Gastrocnemius medialis (tissue), 4 donors: Measurements from ENCODE around the gene CFAP100. TPM values are rescaled to one million over a fixed set of nuclear protein-coding genes. Genes with fewer than 3 reads are reported as not detected.

Source experiments
- ATAC-seq, 2 donors: fragments of 150-250 bp; one replicate each; pipeline ENCODE4 v1.9.1; 2016
- DNase-seq, 2 donors: peaks; one replicate each; pipeline ENCODE4 v3.0.0-alpha.2; 2019
- H3K27ac ChIP-seq, 4 donors: fragments of 200-600 bp; sonication (generic); 1 replicate in 1 of 4; 2 replicates in 3 of 4; pipeline ENCODE4 v1.5.1; 2016 to 2018; ENCODE audit warnings: mild to moderate bottlenecking in 2 of 4, moderate library complexity in 1 of 4
- H3K27me3 ChIP-seq, 3 donors: fragments of 200-600 bp; sonication (generic) in 2 of 3; 1 replicate in 1 of 3; 2 replicates in 2 of 3; pipeline versions ENCODE4 v1.5.1 to v1.6.0; 2016 to 2019; ENCODE audit warnings: mild to moderate bottlenecking in 1 of 3, moderate library complexity in 1 of 3
- H3K36me3 ChIP-seq, 2 donors: fragments of 200-600 bp; sonication (generic) in 1 of 2; one replicate each; pipeline ENCODE4 v1.5.1; 2017 to 2018
- H3K4me1 ChIP-seq, 2 donors: fragments of 200-600 bp; sonication (generic) in 1 of 2; one replicate each; pipeline ENCODE4 v1.5.1; 2016 to 2017; ENCODE audit warnings: mild to moderate bottlenecking in 2 of 2
- H3K4me3 ChIP-seq, 4 donors: fragments of 200-600 bp; sonication (generic) in 3 of 4; 1 replicate in 1 of 4; 2 replicates in 3 of 4; pipeline ENCODE4 v1.5.1; 2016 to 2019; ENCODE audit warnings: mild to moderate bottlenecking in 2 of 4
- H3K9me3 ChIP-seq, 3 donors: fragments of 200-600 bp; sonication (generic) in 2 of 3; 1 replicate in 1 of 3; 2 replicates in 2 of 3; pipeline ENCODE4 v1.5.1; 2016 to 2019
- POLR2A ChIP-seq, 2 donors: fragments of 450-650 bp; IDR thresholded peaks; one replicate each; pipeline ENCODE4 v1.6.1; 2017; ENCODE audit warnings: antibody characterized with exemption in 2 of 2, mild to moderate bottlenecking in 2 of 2, moderate library complexity in 2 of 2
- in situ Hi-C, 4 donors: fragments of 200-750 bp; cut with MboI; loops; one replicate each; pipeline versions ENCODE4 v1.15.0 to v1.8.0; 2017; ENCODE audit warnings: low sequenced_read_pairs in 4 of 4
- intact Hi-C: fragments of 100-400 bp; cut with DNase I; formaldehyde crosslinking; loops from one replicate; pipeline ENCODE4 v1.15.1; 2023; ENCODE audit warnings: low total_unique reads
- total RNA-seq, 4 donors: library from RNA; depleted of rRNA; stranded (reverse); fragments of >200 nt; gene quantifications; one replicate each; pipeline versions ENCODE4 v1.1.0 to v1.2.3, GENCODE V29; 2016
- TF ChIP-seq, protein P1 (sequence below), 5 experiments: fragments of 450-650 bp in 3 of 5; fragments of 200-600 bp in 2 of 5; sonication (generic) in 2 of 5; IDR thresholded peaks in 4 of 5; conservative IDR thresholded peaks in 1 of 5; 1 replicate in 4 of 5; 2 replicates in 1 of 5; pipeline ENCODE4 v1.5.1; 2016 to 2019; ENCODE audit warnings: antibody characterized with exemption in 5 of 5, mild to moderate bottlenecking in 3 of 5, moderate library complexity in 3 of 5

The CFAP100 gene
- total RNA-seq, 4 donors from 2014 or later, result not detected

DNA sequence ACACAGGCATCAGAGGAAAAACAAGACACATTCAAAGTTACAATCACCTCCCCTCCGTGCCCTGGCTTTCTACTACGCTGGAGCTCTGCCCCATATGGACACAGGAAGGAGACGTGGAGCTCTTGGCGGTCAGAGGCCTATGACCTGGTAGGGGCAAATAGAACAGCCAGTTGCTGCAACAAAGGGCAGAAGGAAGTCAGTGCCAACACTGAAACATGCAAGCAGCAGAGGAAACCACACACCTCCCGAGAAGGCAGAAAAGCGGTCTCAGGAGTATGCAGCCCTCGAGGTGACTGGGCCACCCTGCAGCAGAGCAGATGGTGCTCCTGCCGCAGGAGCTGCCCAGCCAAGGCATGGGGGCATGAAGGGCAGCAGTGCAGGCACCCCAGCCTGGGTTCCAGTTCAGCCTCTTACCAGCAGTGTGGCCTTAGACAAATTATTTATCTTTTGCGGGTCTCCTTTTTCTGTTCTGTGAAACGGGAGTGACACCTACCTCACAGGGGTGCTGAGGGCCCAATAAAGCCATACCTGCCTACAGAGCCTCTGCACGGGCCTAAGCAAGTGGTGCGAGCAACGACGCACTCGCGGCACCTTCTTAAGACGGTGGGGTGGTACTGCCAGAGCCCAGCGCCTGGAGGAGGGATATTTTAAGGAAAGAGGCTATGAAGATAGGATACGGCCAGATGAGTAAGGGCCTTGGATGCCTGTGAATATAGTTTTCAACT, 72.3 kb downstream of the CFAP100 start:
- peaks cover 0 to 54% of the 10 kb centered on the region in 2 donors for H3K36me3 ChIP-seq
- H3K27me3 ChIP-seq, result no peaks in the 10 kb centered on the region
- DNase-seq (peak in 1 of 2 donors; percentile 20), ATAC-seq (no peak)
- intact Hi-C loops, result loop anchor here (10.0 kb wide), 1 partner anchor 842 kb away; no protein-coding TSS in a partner anchor
- H3K4me3 ChIP-seq, result no peak overlapping the region
- peaks cover 90 to 95% of the 10 kb centered on the region in 2 donors for H3K4me1 ChIP-seq
- in situ Hi-C loops, result no loop called here
- peak in 1 of 2 donors; percentile 22 for TF ChIP-seq POLR2A (IDR thresholded peaks at IDR 0.05)
- TF ChIP-seq, protein P1, sequence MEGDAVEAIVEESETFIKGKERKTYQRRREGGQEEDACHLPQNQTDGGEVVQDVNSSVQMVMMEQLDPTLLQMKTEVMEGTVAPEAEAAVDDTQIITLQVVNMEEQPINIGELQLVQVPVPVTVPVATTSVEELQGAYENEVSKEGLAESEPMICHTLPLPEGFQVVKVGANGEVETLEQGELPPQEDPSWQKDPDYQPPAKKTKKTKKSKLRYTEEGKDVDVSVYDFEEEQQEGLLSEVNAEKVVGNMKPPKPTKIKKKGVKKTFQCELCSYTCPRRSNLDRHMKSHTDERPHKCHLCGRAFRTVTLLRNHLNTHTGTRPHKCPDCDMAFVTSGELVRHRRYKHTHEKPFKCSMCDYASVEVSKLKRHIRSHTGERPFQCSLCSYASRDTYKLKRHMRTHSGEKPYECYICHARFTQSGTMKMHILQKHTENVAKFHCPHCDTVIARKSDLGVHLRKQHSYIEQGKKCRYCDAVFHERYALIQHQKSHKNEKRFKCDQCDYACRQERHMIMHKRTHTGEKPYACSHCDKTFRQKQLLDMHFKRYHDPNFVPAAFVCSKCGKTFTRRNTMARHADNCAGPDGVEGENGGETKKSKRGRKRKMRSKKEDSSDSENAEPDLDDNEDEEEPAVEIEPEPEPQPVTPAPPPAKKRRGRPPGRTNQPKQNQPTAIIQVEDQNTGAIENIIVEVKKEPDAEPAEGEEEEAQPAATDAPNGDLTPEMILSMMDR (IDR thresholded peaks at IDR 0.05 in 4 of 5, conservative IDR thresholded peaks at IDR 0.05 in 1 of 5), result no peak
- H3K27ac ChIP-seq, result peak overlapping the region; percentile 94 to 97 (median 96)
- no peaks in the 10 kb centered on the region for H3K9me3 ChIP-seq

DNA sequence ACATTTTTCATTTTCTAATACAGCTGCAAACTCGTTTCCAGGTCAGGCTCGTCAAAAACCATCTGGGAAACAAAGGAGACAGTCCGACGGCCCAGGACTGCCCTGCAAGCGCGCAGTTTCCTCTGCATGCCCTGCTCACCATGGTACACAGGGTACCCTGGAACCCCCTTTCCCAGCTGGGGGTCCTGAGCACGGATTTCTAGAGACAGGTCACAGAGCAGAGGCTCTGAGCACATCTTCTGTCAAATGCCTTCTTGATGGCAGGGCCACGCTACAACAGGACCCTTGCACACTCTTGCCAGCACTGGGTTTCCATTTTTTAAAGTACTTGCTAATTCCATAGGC, 72.9 kb downstream of the CFAP100 start:
- Histone ChIP-seq H3K27me3 (no peaks in the 10 kb centered on the region), H3K36me3 (peaks cover 0 to 54% of the 10 kb centered on the region in 2 donors), H3K4me1 (peaks cover 91 to 95% of the 10 kb centered on the region in 2 donors), H3K4me3 (no peak overlapping the region), H3K27ac (peak overlapping the region; percentile 94 to 97 (median 96)), H3K9me3 (no peaks in the 10 kb centered on the region)
- TF ChIP-seq, protein P1 (IDR thresholded peaks at IDR 0.05 in 4 of 5, conservative IDR thresholded peaks at IDR 0.05 in 1 of 5), result no peak
- TF ChIP-seq POLR2A (IDR thresholded peaks at IDR 0.05), result no peak
- intact Hi-C loops (loop anchor here (10.0 kb wide), 1 partner anchor 843 kb away; no protein-coding TSS in a partner anchor), in situ Hi-C loops (no loop called here)
- ATAC-seq (no peak), DNase-seq (no peak)

DNA sequence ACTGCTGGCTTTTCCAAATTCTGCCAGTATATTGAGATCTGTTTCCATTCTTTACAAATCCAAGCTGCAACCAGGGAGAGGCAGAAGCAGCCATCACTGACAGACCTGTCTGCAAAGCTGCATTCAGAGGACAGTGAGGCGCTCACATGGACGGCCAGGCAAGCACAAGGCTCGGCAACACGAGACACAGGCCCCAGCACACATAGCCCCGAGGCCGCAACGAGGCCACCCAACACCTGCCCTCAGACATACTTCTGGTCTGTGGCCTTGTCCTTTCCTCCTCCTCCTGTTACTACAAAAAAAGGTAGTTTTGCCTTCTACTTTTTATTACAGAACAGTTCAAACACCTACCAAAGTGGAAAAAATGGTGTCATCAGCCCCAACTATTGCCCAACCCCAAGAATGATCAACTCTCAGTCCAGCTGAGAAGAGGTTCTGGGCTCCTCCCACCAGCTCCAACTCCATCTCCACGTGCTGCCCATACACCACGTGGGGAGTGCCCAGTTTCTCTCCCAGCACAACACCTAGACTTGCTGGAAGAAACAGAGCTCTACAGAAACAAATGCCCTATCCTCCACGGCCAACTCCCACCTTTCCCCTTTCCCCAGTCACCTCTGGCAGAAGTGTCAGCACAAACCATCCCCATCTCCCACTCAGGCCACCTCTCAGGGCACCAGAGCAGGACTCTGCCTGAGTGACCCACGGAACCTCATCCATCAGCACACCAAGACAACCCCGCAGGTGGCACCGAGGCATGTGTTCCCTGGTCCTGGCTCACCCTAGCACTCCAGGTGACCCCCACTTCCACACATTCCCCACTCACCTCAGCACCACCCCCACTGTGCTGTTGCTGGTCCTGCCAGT, 73.6 kb downstream of the CFAP100 start:
- Histone ChIP-seq H3K27ac (peak overlapping the region; percentile 94 to 97 (median 96)), H3K27me3 (no peaks in the 10 kb centered on the region), H3K4me1 (peaks cover 91 to 95% of the 10 kb centered on the region in 2 donors), H3K9me3 (no peaks in the 10 kb centered on the region), H3K4me3 (no peak overlapping the region), H3K36me3 (peaks cover 0 to 54% of the 10 kb centered on the region in 2 donors)
- in situ Hi-C loops, result no loop called here
- intact Hi-C loops, result loop anchor here (10.0 kb wide), 1 partner anchor 843 kb away; no protein-coding TSS in a partner anchor
- peak; percentile 33 for ATAC-seq
- TF ChIP-seq, protein P1 (IDR thresholded peaks at IDR 0.05 in 4 of 5, conservative IDR thresholded peaks at IDR 0.05 in 1 of 5), result no peak
- TF ChIP-seq POLR2A (IDR thresholded peaks at IDR 0.05), result peak in 1 of 2 donors; percentile 30
- DNase-seq, result peak; percentile 46 to 61

DNA sequence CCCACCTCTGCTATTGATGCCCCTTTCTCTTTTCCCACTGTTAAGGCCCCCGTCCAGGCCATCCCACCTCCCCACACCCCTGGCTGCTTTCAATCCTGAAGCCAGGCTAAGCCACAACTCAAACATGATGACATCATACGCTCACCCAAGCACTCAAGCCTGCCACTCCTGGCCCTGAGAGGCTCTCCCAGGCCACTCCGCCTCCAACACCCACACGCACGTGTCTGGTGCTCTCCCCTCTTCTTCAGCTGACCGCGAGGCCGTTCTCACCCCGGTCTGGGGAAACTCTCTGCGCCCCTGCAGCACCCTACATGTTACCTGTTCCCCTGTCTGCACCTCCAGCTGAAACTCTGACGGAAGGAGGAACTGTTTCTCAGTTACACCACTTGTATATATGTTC, 74.8 kb downstream of the CFAP100 start:
- Histone ChIP-seq H3K27me3 (no peaks in the 10 kb centered on the region), H3K4me3 (no peak overlapping the region), H3K9me3 (no peaks in the 10 kb centered on the region), H3K27ac (peak overlapping the region; percentile 94 to 97 (median 96)), H3K36me3 (peaks cover 0 to 43% of the 10 kb centered on the region in 2 donors), H3K4me1 (peaks cover 91 to 95% of the 10 kb centered on the region in 2 donors)
- ATAC-seq, result no peak
- intact Hi-C loops (loop anchor here (10.0 kb wide), 1 partner anchor 845 kb away; no protein-coding TSS in a partner anchor), in situ Hi-C loops (no loop called here)
- no peak for DNase-seq
- no peak for TF ChIP-seq POLR2A (IDR thresholded peaks at IDR 0.05)
- TF ChIP-seq, protein P1 (IDR thresholded peaks at IDR 0.05 in 4 of 5, conservative IDR thresholded peaks at IDR 0.05 in 1 of 5), result no peak
